Inferior parietal cortex (tissue), 1 donor: ENCODE data around the gene BBS4.

Experiments used
- DNase-seq: peaks from one replicate; pipeline ENCODE4 v3.0.0-alpha.2; 2016; ENCODE audit errors: extremely low spot score

Gene BBS4

DNA sequence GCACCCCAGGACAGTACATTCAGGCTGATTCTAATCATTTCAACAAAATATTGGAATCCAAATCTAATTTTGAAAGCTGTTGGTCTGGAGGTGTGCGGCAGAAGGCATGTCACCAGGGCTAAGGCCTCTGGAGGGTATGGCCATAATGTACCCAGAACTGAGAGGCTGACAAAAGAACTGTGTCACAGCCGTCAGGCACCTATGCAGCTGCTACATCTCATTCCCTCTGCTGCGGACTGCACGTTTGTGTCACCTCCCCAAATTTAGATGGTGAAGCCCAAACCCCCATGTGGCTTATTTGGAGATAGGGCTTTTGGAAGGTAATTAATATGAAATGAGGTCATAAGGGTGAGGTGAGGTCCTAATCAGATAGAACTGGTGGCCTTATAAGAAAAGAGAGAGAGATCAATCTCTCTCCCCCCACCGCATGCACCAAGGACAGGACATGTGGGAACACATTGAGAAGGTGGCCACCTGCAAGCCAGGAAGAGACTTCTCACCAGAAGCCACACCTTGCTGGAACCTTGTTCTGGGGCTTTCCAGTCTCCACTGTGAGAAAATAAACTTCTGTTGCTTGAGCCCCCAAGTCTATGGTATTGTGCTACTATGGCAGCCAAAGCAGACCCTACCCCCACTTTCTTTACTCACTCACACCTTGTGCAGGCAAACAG lies 74.7 kb downstream of the BBS4 start:
- no peak for DNase-seq

DNA sequence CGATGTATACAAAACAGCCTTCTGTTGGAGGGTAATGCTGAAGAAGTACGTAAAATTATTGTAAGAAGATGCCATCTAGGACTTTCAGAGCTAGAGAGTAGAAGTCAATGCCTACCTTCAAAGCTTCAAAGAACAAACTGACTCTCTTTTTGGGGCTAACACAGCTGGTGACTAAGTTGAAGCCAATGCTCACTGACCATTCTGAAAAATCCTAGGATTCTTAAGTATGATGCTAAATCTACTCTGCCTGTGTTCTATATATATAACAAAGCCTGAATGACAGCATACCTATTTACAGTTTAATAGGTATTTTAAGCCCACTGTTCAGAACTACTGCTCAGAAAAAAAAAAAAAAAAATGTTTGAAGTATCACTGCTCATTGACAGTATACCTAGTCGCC lies 78.6 kb downstream of the BBS4 start:
- no peak for DNase-seq

DNA sequence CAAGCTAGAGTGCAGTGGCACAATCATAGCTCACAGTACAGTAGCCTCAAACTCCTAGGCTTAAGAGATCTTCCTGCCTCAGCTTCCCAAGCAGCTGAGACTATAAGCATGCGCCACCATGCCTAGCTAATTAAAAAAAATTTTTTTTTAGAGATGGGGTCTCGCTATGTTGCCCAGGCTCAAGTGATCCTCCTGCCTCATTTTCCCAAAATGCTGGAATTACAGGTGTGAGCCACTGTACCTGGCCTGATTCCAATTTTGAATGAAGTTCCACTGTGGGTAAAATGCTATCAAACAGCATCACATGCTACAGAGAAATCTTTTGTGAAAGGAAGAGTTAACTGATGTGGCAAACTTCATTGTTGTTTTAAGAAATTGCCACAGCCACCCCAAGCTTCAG lies 80.0 kb downstream of the BBS4 start:
- no peak for DNase-seq

- no peak for DNase-seq
Observed at GRCh38 chr15:72766780-72767179, 80.8 kb downstream of the BBS4 start.

GRCh38 chr15:72770673-72771328 lies 84.8 kb downstream of the BBS4 start:
- no peak for DNase-seq

- no peak for DNase-seq
Observed at GRCh38 chr15:72771329-72771725, 85.3 kb downstream of the BBS4 start.

DNA sequence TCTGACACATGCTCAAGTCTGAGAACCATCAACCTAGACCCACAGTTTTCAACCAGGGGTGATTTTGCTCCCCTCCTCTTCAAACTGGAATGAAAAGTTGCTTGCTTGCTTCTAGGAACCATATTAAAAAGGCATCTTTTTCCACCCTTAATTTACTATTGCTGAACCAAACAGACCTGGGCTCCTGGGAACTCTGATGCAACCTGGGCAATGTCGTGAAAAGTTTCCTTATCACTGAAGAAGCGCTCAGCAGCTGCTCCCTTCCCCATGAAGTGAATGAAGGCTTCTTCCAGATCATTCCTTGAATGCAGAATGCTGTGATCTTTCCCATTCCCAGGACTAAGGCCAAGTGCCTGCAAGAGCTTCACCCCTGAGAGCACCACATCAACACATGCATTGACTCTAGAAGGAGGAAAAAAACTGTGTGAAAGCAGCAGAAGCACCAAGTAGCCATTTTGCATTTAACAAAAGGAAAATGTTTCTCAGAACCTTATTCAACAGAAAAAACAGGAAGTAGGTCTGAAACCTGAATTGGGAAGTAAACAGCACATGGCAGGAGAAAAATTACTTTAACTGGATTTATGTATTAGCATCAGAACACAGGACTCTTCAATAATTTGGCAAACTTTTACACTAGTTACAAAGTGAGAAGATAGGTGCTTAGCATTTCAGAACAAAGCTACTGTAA lies 88.8 kb downstream of the BBS4 start:
- no peak for DNase-seq

DNA sequence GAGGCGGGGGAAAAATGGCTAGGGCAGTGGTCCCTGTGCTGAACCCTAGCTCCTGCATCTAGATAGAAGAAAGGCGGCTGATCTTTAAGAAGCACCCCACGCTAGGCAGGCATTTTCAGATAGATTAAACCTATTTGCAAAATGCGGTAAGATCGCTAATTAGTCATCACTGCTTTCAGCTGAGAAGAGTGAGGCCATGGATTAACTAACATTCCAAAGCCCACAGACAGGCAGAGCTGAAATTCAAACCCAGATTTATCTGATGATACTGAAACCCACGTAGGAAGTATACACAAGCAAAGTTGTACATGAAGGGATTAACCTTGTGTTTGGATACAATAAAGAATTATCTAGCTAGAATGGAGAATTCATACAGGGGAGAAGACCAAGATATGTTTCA lies 92.8 kb downstream of the BBS4 start:
- DNase-seq, result no peak

DNA sequence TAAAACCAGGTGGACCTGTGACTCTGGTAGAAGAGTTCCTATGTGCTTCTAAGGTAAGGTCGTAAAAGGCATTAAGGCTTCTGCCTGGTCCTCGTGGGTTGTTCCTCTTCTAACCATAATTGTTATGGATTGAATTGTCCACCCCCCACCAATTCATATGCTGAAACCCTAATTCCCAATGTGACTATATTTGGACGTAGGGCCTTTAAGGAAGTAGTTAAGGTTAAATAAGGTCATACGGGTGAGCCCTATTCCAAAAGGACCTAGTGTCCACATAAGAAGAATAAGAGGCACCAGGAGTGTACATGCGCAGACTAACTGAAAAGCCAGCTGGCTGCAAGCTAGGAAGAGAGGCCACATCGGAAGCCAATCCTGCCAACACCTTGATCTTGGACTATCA lies 95.6 kb downstream of the BBS4 start:
- DNase-seq, result no peak

DNA sequence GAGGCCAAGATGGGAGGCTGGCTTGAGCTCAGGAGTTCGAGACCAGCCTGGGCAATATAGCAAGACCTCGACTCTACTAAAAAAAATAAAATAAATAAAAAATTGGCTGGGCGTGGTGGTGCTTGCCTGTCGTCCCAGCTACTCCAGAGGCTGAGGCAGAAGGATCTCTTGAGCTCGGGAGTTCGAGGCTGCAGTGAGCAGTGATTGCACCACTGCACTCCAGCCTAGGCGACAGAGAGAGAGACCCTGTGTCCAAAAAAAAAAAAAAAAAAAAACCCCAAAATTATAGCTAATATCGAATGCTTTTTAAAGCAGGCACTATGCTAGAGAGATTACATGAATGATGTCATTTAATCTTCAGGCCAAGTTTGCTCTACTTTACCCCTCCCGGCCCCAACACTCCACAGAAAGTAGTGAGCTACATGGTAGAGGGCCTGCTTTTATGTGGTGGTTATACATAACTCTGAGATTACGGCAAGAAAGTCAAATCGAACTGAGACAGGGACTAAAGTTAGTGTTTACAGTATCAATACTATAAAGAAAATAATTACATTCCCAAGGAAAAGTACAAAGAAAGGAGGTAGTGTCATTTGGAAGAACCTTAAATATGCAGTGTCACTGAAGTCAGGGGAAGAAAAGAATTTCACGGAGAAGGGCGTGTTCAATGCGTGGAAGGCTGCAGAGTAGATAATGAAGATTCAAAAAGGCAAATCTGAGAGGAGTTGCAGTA lies 96.4 kb downstream of the BBS4 start:
- no peak for DNase-seq

GRCh38 chr15:72783004-72783639 lies 97.1 kb downstream of the BBS4 start:
- DNase-seq, result no peak

GRCh38 chr15:72783640-72784455 lies 97.8 kb downstream of the BBS4 start, which contains the start of gene ADPGK:
ADPGK (minus strand) TSS chr15:72783758; CDS start chr15:72783691, 67 bp downstream.
- DNase-seq, result peak; percentile 94

GRCh38 chr15:72784456-72784876 lies 98.5 kb downstream of the BBS4 start:
- DNase-seq, result no peak

GRCh38 chr15:72785432-72785831 lies 99.4 kb downstream of the BBS4 start:
- no peak for DNase-seq

GRCh38 chr15:72785841-72786240 lies 99.8 kb downstream of the BBS4 start:
- DNase-seq, result no peak

DNA sequence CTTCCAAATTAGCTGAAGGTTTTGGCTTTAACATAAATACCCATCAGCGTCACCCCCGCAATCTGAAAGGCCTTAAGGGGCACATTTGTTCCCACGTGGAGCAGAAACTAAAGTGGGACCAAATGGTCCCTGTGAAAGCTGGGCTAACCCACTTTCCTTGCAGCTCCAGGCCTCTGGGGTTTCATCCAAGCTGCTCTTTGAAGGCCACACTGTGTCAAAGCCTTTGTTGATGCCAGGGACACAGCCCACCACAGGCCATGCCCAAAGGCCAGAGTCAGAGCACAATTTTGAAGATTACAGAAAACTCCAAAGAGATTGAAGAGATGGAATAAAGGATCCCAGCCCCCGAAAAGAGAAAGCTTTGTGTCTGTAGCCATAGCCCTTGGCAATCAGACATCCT lies 100.2 kb downstream of the BBS4 start:
- no peak for DNase-seq

- DNase-seq, result no peak
Observed at GRCh38 chr15:72786676-72787345, 100.8 kb downstream of the BBS4 start.

DNA sequence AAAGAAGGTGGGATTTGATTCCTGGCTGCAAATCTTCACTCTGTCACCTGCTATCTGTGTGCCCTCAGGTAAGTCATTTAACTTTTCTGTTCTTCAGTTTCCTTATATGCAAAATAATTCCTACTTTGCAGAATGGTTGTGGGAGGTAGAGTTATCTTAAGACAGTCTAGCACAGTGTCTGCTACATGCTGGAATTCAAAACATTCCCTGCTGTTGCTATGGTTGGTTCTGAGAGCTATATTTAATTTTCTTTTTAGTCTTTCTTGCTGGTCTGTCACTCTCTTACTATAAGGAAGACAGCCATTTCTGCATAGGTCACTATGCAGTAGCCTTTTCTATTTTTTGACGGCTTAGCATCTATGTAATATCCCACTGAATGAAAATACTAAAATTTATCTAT lies 101.5 kb downstream of the BBS4 start:
- DNase-seq, result no peak
